IPS-20b (cell line): ENCODE results near the gene TFDP2.

ENCODE experiments used
- H3K27ac ChIP-seq: one replicate; pipeline ENCODE4 v1.5.1; 2013; ENCODE audit warnings: low read length
- H3K27me3 ChIP-seq: 2 replicates; pipeline ENCODE4 v1.6.1; 2013; ENCODE audit warnings: mild to moderate bottlenecking, low read length, inconsistent platforms; ENCODE audit not compliant: insufficient read depth
- H3K36me3 ChIP-seq: 2 replicates; pipeline ENCODE4 v1.6.1; 2013; ENCODE audit warnings: low read depth, mild to moderate bottlenecking, inconsistent platforms, low read length, moderate library complexity; ENCODE audit not compliant: insufficient read depth
- H3K4me1 ChIP-seq: 2 replicates; pipeline ENCODE4 v1.6.1; 2013; ENCODE audit warnings: mild to moderate bottlenecking, control low read depth, inconsistent platforms, low read length, moderate library complexity; ENCODE audit not compliant: insufficient read depth
- H3K4me3 ChIP-seq: 2 replicates; pipeline ENCODE4 v1.5.1; 2013; ENCODE audit warnings: mild to moderate bottlenecking, low read length, inconsistent platforms
- H3K9ac ChIP-seq: 2 replicates; pipeline ENCODE4 v1.6.1; 2013; ENCODE audit warnings: low read depth, mild to moderate bottlenecking, inconsistent platforms, low read length, moderate library complexity
- H3K9me3 ChIP-seq: 2 replicates; pipeline ENCODE4 v1.6.1; 2013; ENCODE audit warnings: mild to moderate bottlenecking, low read depth, low read length, inconsistent platforms; ENCODE audit not compliant: insufficient read depth

TFDP2 gene

GRCh38 chr3:141909408-141909807, 239.9 kb downstream of the TFDP2 start:
- H3K4me3 ChIP-seq = no peak overlapping the region
- H3K9ac ChIP-seq = no peak overlapping the region
- no peaks in the 10 kb centered on the region for H3K27me3 ChIP-seq
- peaks cover 1% of the 10 kb centered on the region; the same call in 1 of the 2 replicates for H3K4me1 ChIP-seq
- peaks cover 85% of the 10 kb centered on the region for H3K36me3 ChIP-seq
- H3K27ac ChIP-seq = no peak overlapping the region
- H3K9me3 ChIP-seq = no peaks in the 10 kb centered on the region

DNA sequence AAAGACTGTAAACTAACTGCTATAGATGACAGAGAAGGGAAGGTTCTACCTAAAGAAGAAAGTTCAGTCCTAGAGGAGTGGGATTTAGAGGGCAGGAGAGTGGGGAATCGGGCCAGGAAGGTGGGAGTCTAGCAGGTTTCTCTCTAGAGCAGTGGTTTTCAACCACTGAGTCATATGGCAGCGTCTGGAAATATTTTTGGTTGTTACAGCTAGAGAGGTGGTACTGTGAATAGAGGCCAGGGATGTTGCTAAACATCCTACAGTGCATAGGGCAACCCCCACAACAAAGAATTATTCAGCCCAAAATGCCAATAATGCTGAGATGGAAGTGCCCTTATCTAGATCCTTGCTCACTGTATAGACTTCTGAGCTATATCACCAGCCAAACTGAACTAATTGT, 244.2 kb downstream of the TFDP2 start:
- Histone ChIP-seq H3K9ac (no peak overlapping the region), H3K9me3 (peaks cover 5% of the 10 kb centered on the region), H3K4me1 (no peaks in the 10 kb centered on the region), H3K36me3 (peaks cover 63% of the 10 kb centered on the region), H3K27ac (no peak overlapping the region), H3K4me3 (no peak overlapping the region), H3K27me3 (no peaks in the 10 kb centered on the region)

- H3K9me3 ChIP-seq = peaks cover 10% of the 10 kb centered on the region
- no peaks in the 10 kb centered on the region for H3K27me3 ChIP-seq
- peaks cover 64% of the 10 kb centered on the region for H3K36me3 ChIP-seq
- H3K9ac ChIP-seq = no peak overlapping the region
- H3K4me3 ChIP-seq = no peak overlapping the region
- no peaks in the 10 kb centered on the region for H3K4me1 ChIP-seq
- no peak overlapping the region for H3K27ac ChIP-seq
Measured at GRCh38 chr3:141904203-141904602, 245.1 kb downstream of the TFDP2 start.

- H3K36me3 ChIP-seq = peaks cover 56% of the 10 kb centered on the region
- H3K27me3 ChIP-seq = no peaks in the 10 kb centered on the region
Measured at GRCh38 chr3:141901914-141902313, 247.4 kb downstream of the TFDP2 start.

GRCh38 chr3:141900343-141900742, 249.0 kb downstream of the TFDP2 start:
- Histone ChIP-seq H3K4me3 (no peak overlapping the region), H3K27ac (no peak overlapping the region), H3K27me3 (no peaks in the 10 kb centered on the region), H3K4me1 (no peaks in the 10 kb centered on the region), H3K36me3 (peaks cover 48% of the 10 kb centered on the region), H3K9ac (no peak overlapping the region), H3K9me3 (peaks cover 14% of the 10 kb centered on the region)

More at GRCh38 chr3:141901914-141902313, 247.4 kb downstream of the TFDP2 start:
- Histone ChIP-seq H3K9me3 (peaks cover 14% of the 10 kb centered on the region), H3K4me3 (no peak overlapping the region), H3K4me1 (no peaks in the 10 kb centered on the region), H3K27ac (no peak overlapping the region), H3K9ac (no peak overlapping the region)

DNA sequence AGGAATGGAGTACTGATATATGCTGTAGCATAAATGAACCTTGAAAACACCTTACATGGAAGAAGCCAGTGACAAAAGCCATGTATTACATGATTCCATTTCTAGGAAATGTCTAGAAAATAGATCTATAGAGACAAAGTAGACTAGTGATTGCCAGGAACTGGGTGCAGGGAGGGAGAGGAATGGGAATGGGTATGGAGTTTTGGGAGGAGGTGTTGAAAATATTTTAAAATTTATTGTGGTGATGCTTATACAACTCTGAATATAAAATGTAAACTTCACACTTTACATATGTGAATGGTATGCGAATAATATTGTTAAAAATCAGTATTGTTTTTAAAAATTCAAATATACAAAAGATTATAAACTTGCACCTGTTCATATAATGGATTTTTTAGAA, 250.4 kb downstream of the TFDP2 start:
- Histone ChIP-seq H3K36me3 (peaks cover 47% of the 10 kb centered on the region), H3K27ac (no peak overlapping the region), H3K9ac (no peak overlapping the region), H3K9me3 (peaks cover 14% of the 10 kb centered on the region), H3K27me3 (no peaks in the 10 kb centered on the region), H3K4me1 (no peaks in the 10 kb centered on the region), H3K4me3 (no peak overlapping the region)

GRCh38 chr3:141895731-141896130, 253.6 kb downstream of the TFDP2 start:
- no peak overlapping the region for H3K4me3 ChIP-seq
- no peak overlapping the region for H3K9ac ChIP-seq
- H3K4me1 ChIP-seq = no peaks in the 10 kb centered on the region
- peaks cover 14% of the 10 kb centered on the region for H3K9me3 ChIP-seq
- no peak overlapping the region for H3K27ac ChIP-seq
- H3K27me3 ChIP-seq = no peaks in the 10 kb centered on the region
- H3K36me3 ChIP-seq = peaks cover 47% of the 10 kb centered on the region

DNA sequence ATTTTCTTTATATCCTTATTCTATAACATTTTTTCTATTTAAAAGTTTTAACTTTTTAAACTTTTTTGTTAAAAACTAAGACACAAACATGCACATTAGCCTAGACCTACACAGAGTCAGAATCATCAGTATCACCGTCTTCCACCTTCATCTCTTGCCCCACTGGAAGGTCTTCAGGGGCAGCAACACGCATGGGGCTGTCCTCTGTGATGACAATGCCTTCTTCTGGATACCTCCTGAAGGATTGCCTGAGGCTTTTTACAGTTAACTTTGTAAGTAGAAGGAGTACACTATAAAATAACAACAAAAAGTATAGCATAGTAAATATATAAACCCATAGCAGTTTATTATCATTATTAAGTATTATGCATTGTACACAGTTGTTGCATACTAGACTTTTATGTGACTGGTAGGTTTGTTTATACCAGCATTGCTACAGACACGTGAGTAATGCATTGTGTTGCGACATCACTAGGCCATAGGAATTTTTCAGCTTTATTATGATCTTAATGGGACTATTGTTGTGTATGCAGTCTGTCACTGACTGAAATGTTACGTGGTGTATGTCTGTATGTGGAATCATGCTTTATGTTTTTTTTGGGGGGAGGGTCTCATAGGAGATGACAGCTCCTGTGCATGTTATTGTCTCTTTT, 254.7 kb downstream of the TFDP2 start:
- Histone ChIP-seq H3K36me3 (peaks cover 40% of the 10 kb centered on the region), H3K4me1 (no peaks in the 10 kb centered on the region), H3K9ac (no peak overlapping the region), H3K27me3 (no peaks in the 10 kb centered on the region), H3K9me3 (peaks cover 4% of the 10 kb centered on the region), H3K4me3 (no peak overlapping the region), H3K27ac (no peak overlapping the region)
